H9 (cell line): ENCODE data around the gene CTXND2. TPM values are rescaled to one million over a fixed set of nuclear protein-coding genes. Genes with fewer than 3 reads are reported as not detected.

ENCODE experiments used
- DNase-seq: peaks from one replicate; pipeline ENCODE4 v3.0.0-alpha.2; 2017
- H2AFZ ChIP-seq: one replicate; pipeline ENCODE4 v1.6.1; 2013; ENCODE audit warnings: mild to moderate bottlenecking, low read length, control low read depth, moderate library complexity
- H2AK5ac ChIP-seq: 2 replicates; pipeline ENCODE4 v1.6.1; 2013; ENCODE audit warnings: low read length, control low read depth, mixed read lengths; ENCODE audit not compliant: insufficient read length
- H2BK120ac ChIP-seq: one replicate; pipeline ENCODE4 v1.6.1; 2013; ENCODE audit warnings: low read depth, mild to moderate bottlenecking, low read length, control low read depth, inconsistent platforms; ENCODE audit not compliant: poor library complexity, severe bottlenecking
- H2BK12ac ChIP-seq: 2 replicates; pipeline ENCODE4 v1.6.1; 2013; ENCODE audit warnings: low read length, control low read depth, mixed read lengths, low read depth; ENCODE audit not compliant: insufficient read length
- H2BK15ac ChIP-seq: 2 replicates; pipeline ENCODE4 v1.6.1; 2013; ENCODE audit warnings: low read depth, low read length, control low read depth
- H2BK20ac ChIP-seq: one replicate; pipeline ENCODE4 v1.6.1; 2013; ENCODE audit warnings: low read depth, mild to moderate bottlenecking, low read length, control low read depth, inconsistent platforms; ENCODE audit not compliant: poor library complexity, severe bottlenecking
- H2BK5ac ChIP-seq: 2 replicates; pipeline ENCODE4 v1.6.1; 2013; ENCODE audit warnings: low read length, control low read depth, mixed read lengths; ENCODE audit not compliant: insufficient read length
- H3K14ac ChIP-seq: 2 replicates; pipeline ENCODE4 v1.6.1; 2013; ENCODE audit warnings: low read length, control low read depth; ENCODE audit not compliant: insufficient read depth
- H3K18ac ChIP-seq: 2 replicates; pipeline ENCODE4 v1.6.1; 2013; ENCODE audit warnings: low read depth, mild to moderate bottlenecking, mixed read lengths, low read length, control low read depth; ENCODE audit not compliant: insufficient read length
- H3K23ac ChIP-seq: 2 replicates; pipeline ENCODE4 v1.6.1; 2013; ENCODE audit warnings: low read length, control low read depth, mixed read lengths, low read depth; ENCODE audit not compliant: insufficient read length
- H3K23me2 ChIP-seq: 2 replicates; pipeline ENCODE4 v1.6.1; 2013; ENCODE audit warnings: low read depth, mild to moderate bottlenecking, mixed read lengths, low read length, control low read depth; ENCODE audit not compliant: insufficient read length, poor library complexity, severe bottlenecking
- H3K27ac ChIP-seq: 2 replicates; pipeline ENCODE4 v1.5.1; 2013; ENCODE audit warnings: low read length, control low read depth, mixed read lengths, low read depth; ENCODE audit not compliant: insufficient read length
- H3K27me3 ChIP-seq: 2 replicates; pipeline ENCODE4 v1.6.1; 2013; ENCODE audit warnings: low read length, control low read depth, inconsistent platforms; ENCODE audit not compliant: insufficient read depth
- H3K4ac ChIP-seq: 2 replicates; pipeline ENCODE4 v1.6.1; 2013; ENCODE audit warnings: low read depth, mild to moderate bottlenecking, control low read depth, inconsistent platforms, low read length, moderate library complexity
- H3K4me1 ChIP-seq: 2 replicates; pipeline ENCODE4 v1.6.1; 2013; ENCODE audit warnings: low read length, control low read depth, inconsistent platforms; ENCODE audit not compliant: insufficient read depth
- H3K4me2 ChIP-seq: 2 replicates; pipeline ENCODE4 v1.6.1; 2013; ENCODE audit warnings: low read length, control low read depth, mixed read lengths; ENCODE audit not compliant: insufficient read length, insufficient read depth
- H3K56ac ChIP-seq: 2 replicates; pipeline ENCODE4 v1.6.1; 2013; ENCODE audit warnings: low read depth, mild to moderate bottlenecking, mixed read lengths, low read length, control low read depth; ENCODE audit not compliant: insufficient read length
- H3K79me1 ChIP-seq: 2 replicates; pipeline ENCODE4 v1.6.1; 2013; ENCODE audit warnings: low read depth, mild to moderate bottlenecking, moderate library complexity, low read length, control low read depth, inconsistent platforms; ENCODE audit not compliant: insufficient read depth, poor library complexity, severe bottlenecking
- H3K79me2 ChIP-seq: 2 replicates; pipeline ENCODE4 v1.6.1; 2013; ENCODE audit warnings: low read length, control low read depth, inconsistent platforms; ENCODE audit not compliant: insufficient read depth
- H3K9ac ChIP-seq: 2 replicates; pipeline ENCODE4 v1.6.1; 2013; ENCODE audit warnings: low read length, control low read depth, mixed read lengths; ENCODE audit not compliant: insufficient read length; ENCODE audit errors: extremely low read depth
- H3K9me3 ChIP-seq: one replicate; pipeline ENCODE4 v1.6.1; 2013; ENCODE audit warnings: low read depth, low read length, inconsistent platforms; ENCODE audit not compliant: control insufficient read depth
- H3T11ph ChIP-seq: one replicate; pipeline ENCODE4 v1.6.1; 2013; ENCODE audit warnings: mild to moderate bottlenecking, low read length, control low read depth, inconsistent platforms
- H4K20me1 ChIP-seq: one replicate; pipeline ENCODE4 v1.6.1; 2013; ENCODE audit not compliant: control insufficient read depth, insufficient read length, insufficient read depth
- H4K5ac ChIP-seq: 2 replicates; pipeline ENCODE4 v1.6.1; 2013; ENCODE audit warnings: low read depth, mild to moderate bottlenecking, mixed read lengths, low read length, control low read depth; ENCODE audit not compliant: insufficient read length
- H4K8ac ChIP-seq: replicated peaks from 2 replicates; pipeline ENCODE4 v1.6.1; 2013; ENCODE audit warnings: low read length, control low read depth, mixed read lengths, low read depth; ENCODE audit not compliant: insufficient read length
- H4K91ac ChIP-seq: 2 replicates; pipeline ENCODE4 v1.6.1; 2013; ENCODE audit warnings: low read depth, mild to moderate bottlenecking, moderate library complexity, mixed read lengths, low read length, control low read depth; ENCODE audit not compliant: insufficient read length
- H3K27ac Mint-ChIP-seq, 3 experiments: 2 replicates in 2 of 3; 3 replicates in 1 of 3; pipeline ENCODE4 v1.8.0; 2020 to 2021; ENCODE audit warnings: mixed read lengths in 3 of 3, mild to moderate bottlenecking in 1 of 3, moderate library complexity in 1 of 3
- H3K27me3 Mint-ChIP-seq: 2 replicates; pipeline ENCODE4 v1.8.0; 2021; ENCODE audit warnings: low read depth, mild to moderate bottlenecking, moderate library complexity, mixed read lengths
- H3K36me3 Mint-ChIP-seq, 3 experiments: 2 replicates in 2 of 3; 3 replicates in 1 of 3; pipeline ENCODE4 v1.8.0; 2020 to 2021; ENCODE audit warnings: low read depth in 3 of 3, mixed read lengths in 3 of 3; ENCODE audit not compliant: insufficient read depth in 1 of 3
- H3K4me1 Mint-ChIP-seq, 2 experiments: 2 replicates each; pipeline ENCODE4 v1.8.0; 2020; ENCODE audit warnings: mixed read lengths in 2 of 2
- H3K4me3 Mint-ChIP-seq, 2 experiments: 2 replicates in 1 of 2; 3 replicates in 1 of 2; pipeline ENCODE4 v1.8.0; 2020 to 2021; ENCODE audit warnings: mild to moderate bottlenecking in 2 of 2, mixed read lengths in 2 of 2, moderate library complexity in 1 of 2
- H3K9me3 Mint-ChIP-seq, 2 experiments: 2 replicates in 1 of 2; 3 replicates in 1 of 2; pipeline ENCODE4 v1.8.0; 2020; ENCODE audit warnings: mild to moderate bottlenecking in 2 of 2, mixed read lengths in 2 of 2, moderate library complexity in 1 of 2
- CTCF ChIP-seq: fragments of 200-600 bp; sonication (generic); conservative IDR thresholded peaks from 3 replicates; pipeline ENCODE4 v1.8.0; 2021; ENCODE audit warnings: antibody characterized with exemption, mild to moderate bottlenecking
- WGBS: extraction: QIAGEN DNeasy Blood & Tissue Kit; methylation state at CpG from one replicate; pipeline ENCODE4 v1.1.7; 2013; ENCODE audit warnings: missing lambda C conversion rate, low lambda C conversion rate, mixed read lengths; ENCODE audit not compliant: insufficient read length; ENCODE audit errors: extremely low coverage; 5-methylcytosine and 5-hydroxymethylcytosine counted together
- total RNA-seq: library from RNA; stranded (reverse); gene quantifications from 2 replicates; pipeline ENCODE4 v1.2.1, GENCODE V29; 2021

The CTXND2 gene
- total RNA-seq, 1 experiment from 2014 or later = not detected

DNA sequence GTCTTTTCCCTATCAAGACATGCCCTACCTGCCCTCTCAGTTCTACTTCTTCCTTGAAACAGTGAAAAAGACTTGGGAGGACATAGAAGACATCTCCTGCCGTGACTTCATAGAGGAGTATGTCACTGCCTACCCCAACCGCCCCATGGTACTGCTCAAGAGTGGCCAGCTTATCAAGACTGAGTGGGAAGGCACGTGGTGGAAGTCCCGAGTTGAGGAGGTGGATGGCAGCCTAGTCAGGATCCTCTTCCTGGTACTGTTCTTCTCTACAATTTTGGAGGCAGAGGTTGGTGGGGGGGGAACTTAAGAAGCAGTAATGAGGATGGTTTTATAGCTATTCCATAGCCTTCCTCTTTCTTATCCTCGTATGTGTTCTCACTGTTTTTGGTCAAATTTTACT, 57.9 kb downstream of the CTXND2 start:
- no peaks in the 10 kb centered on the region for H4K20me1 ChIP-seq
- H2BK5ac ChIP-seq = no peak overlapping the region
- H2BK15ac ChIP-seq = no peak overlapping the region
- H3K9ac ChIP-seq = no peak overlapping the region
- DNase-seq = no peak
- H3K9me3 ChIP-seq = no peaks in the 10 kb centered on the region
- Mint-ChIP-seq H3K27me3 (no peaks in the 10 kb centered on the region), H3K9me3 (no peaks in the 10 kb centered on the region), H3K36me3 (peaks cover 42 to 93% (median 79%) of the 10 kb centered on the region in 3 experiments), H3K27ac (no peak overlapping the region), H3K4me1 (no peaks in the 10 kb centered on the region), H3K4me3 (no peak overlapping the region)
- no peak overlapping the region for H2BK20ac ChIP-seq
- H2AFZ ChIP-seq = no peak overlapping the region
- H3K14ac ChIP-seq = no peak overlapping the region
- H3K23ac ChIP-seq = no peak overlapping the region
- no peaks in the 10 kb centered on the region for H3K79me1 ChIP-seq
- no peak for TF ChIP-seq CTCF
- no peak overlapping the region for H3T11ph ChIP-seq
- no peak overlapping the region for H4K8ac ChIP-seq
- H3K18ac ChIP-seq = no peak overlapping the region
- WGBS = no CpG with 5 or more reads among the region's 5 CpGs
- no peak overlapping the region for H3K27ac ChIP-seq
- H3K56ac ChIP-seq = no peak overlapping the region
- H4K91ac ChIP-seq = no peak overlapping the region
- H2BK120ac ChIP-seq = no peak overlapping the region
- no peak overlapping the region for H2AK5ac ChIP-seq
- H2BK12ac ChIP-seq = no peak overlapping the region
- H3K4me1 ChIP-seq = no peaks in the 10 kb centered on the region
- H3K4me2 ChIP-seq = no peak overlapping the region
- no peak overlapping the region for H3K4ac ChIP-seq
- no peak overlapping the region for H4K5ac ChIP-seq
- H3K79me2 ChIP-seq = no peaks in the 10 kb centered on the region
- H3K23me2 ChIP-seq = no peaks in the 10 kb centered on the region
- no peaks in the 10 kb centered on the region for H3K27me3 ChIP-seq
